COLO668 (cell line): ENCODE data around the gene KIF9.
"Not testable (repeated sequence)": the region's sequence is repeated elsewhere in the genome, so short reads cannot be mapped to it uniquely, and the experiment has no call there.

Source experiments
- DNase-seq: peaks from one replicate; lab custom pipeline; 2025; ENCODE audit not compliant: unreplicated experiment; lab: John Stamatoyannopoulos, UW

KIF9 gene, protein sequence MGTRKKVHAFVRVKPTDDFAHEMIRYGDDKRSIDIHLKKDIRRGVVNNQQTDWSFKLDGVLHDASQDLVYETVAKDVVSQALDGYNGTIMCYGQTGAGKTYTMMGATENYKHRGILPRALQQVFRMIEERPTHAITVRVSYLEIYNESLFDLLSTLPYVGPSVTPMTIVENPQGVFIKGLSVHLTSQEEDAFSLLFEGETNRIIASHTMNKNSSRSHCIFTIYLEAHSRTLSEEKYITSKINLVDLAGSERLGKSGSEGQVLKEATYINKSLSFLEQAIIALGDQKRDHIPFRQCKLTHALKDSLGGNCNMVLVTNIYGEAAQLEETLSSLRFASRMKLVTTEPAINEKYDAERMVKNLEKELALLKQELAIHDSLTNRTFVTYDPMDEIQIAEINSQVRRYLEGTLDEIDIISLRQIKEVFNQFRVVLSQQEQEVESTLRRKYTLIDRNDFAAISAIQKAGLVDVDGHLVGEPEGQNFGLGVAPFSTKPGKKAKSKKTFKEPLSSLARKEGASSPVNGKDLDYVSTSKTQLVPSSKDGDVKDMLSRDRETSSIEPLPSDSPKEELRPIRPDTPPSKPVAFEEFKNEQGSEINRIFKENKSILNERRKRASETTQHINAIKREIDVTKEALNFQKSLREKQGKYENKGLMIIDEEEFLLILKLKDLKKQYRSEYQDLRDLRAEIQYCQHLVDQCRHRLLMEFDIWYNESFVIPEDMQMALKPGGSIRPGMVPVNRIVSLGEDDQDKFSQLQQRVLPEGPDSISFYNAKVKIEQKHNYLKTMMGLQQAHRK

GRCh38 chr3:47282424-47283192 is at the start of gene KIF9, which contains the start of gene KLHL18:
Gene KIF9 (minus strand): TSS chr3:47282799. CDS start chr3:47277374, 5,425 bp downstream.
Gene KLHL18 (plus strand): TSS chr3:47282944. CDS start chr3:47282966, 22 bp downstream.
- DNase-seq, result peak; percentile 93

DNA sequence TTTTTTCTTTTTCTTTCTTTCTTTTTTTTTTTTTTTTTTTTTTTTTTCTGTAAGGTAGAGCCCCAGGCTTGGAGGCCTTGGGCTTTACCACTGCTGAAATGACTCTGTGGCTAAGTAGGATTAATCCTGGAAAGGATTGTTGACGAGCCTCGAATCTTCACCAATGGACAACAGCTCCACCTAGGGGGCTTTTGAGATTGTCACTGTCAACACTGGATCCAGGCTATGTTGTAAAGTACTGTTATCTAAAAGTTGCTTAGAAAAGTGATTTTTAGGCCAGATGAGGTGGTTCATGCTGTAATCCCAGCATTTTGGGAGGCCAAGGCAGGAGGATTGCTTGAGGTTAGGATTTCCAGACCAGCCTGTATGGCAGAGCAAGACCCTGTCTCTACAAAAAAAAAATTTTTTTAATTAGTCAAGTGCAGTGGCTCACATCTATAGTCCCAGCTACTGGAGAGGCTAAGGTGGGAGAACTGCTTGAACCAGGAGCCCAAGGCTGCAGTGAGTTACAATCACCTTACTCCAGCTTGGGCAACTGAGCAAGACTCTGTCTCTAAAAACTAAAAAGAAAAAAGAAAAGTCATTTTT is 41.8 kb upstream of the KIF9 start:
- DNase-seq, result peak; percentile 22

GRCh38 chr3:47323431-47324277 is 41.1 kb upstream of the KIF9 start:
- no peak for DNase-seq

GRCh38 chr3:47319956-47320355 is 37.4 kb upstream of the KIF9 start:
- no peak for DNase-seq

- no peak for DNase-seq
Measured at GRCh38 chr3:47318916-47319315, 36.3 kb upstream of the KIF9 start.

GRCh38 chr3:47316151-47316550 is 33.6 kb upstream of the KIF9 start:
- not testable (repeated sequence) for DNase-seq

DNA sequence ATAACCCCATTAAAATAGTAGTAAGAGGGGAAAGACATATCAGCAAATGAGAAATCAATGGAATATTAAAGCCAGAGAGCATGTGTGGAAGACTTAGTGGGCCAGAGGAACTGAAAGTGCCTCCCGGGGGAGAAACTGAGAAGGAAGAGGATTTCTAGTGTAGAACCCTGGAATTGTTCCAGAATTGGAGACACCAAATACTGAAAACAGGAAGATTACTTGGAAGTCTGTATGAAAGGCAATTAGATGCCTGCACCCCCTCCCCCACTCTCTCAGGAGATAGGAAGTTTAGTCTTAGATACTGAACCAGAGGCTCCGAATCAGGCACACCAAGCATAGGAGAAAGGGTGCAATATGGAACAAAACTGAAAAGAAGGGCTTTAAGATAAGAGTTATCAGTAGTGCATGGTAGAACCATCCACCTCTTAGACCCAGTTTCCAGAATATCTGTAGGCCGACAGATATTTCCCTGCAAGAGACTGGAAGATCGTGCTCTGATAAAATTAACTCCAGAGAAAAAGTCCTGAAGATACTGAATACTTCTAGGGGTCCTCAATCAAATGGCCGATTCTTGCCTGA is 32.6 kb upstream of the KIF9 start:
- DNase-seq, result no peak

- no peak for DNase-seq
Measured at GRCh38 chr3:47314056-47314764, 31.6 kb upstream of the KIF9 start.

- DNase-seq, result no peak
Measured at GRCh38 chr3:47313341-47314055, 30.9 kb upstream of the KIF9 start.

- DNase-seq, result no peak
Measured at GRCh38 chr3:47310391-47310790, 27.8 kb upstream of the KIF9 start.

- not testable (repeated sequence) for DNase-seq
Measured at GRCh38 chr3:47309231-47309630, 26.6 kb upstream of the KIF9 start.

- DNase-seq, result no peak
Measured at GRCh38 chr3:47306022-47306421, 23.4 kb upstream of the KIF9 start.

DNA sequence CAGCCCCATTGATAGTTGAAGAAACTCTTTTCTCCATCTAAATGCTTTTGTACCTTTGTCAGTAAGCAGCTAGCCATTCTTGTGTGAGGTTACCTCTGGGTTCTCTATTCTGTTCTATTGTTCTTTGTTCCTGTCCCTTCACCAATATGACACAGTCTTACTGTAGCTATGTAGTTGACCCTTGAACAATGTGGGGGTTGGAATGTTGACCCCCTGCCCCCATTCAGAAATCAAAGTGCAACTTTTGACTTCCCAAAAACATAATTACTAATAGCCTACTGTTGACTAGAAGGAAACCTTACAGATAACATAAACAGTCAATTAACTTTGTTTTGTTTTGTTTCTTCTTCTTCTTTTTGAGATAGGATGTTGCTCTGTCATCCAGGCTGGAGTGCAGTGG is 18.9 kb upstream of the KIF9 start:
- no peak for DNase-seq

DNA sequence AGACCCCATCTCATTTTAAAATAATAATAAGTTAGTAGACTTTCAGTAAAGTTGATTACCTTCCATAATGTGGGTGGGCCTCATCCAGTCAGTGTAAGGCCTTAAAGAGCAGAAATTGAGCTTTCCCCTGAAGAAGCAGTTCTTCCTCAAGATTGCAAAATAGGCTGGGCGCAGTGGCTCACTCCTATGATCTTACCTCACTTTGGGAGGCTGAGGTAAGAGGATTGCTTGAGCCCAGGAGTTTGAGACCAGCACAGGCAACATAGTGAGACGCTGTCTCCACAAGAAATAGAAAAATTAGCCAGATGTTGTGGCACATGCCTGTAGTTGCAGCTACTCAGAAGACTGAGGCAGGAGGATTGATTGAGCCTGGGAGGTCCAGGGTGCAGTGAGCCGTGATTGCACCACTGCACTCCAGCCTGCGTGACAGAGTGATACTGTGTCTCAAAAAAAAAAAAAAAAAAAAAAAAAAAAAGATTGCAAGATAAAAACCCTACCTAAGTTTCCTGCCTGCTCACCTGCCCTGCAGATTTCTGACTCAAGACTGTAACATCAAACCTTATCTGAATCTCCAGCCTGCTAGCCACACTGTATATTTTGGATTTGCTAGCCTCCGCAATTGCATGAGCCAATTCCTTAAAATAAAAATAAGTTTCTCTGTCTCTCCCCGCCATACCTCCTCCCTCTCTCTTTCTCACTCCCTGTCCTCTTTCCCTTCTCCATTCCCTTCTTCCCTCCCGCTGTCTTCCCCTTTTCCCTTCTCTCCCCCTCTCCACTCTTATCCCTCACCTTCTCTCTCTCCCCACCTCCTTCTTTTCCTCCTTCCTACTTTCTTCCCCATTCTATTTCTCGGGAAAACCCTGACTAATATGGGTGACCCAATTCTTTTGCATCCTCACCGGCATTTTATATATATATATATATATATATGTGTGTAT is 17.1 kb upstream of the KIF9 start:
- DNase-seq, result no peak

GRCh38 chr3:47298439-47298838 is 15.8 kb upstream of the KIF9 start:
- no peak for DNase-seq

- DNase-seq, result no peak
Measured at GRCh38 chr3:47296562-47297302, 14.1 kb upstream of the KIF9 start.

DNA sequence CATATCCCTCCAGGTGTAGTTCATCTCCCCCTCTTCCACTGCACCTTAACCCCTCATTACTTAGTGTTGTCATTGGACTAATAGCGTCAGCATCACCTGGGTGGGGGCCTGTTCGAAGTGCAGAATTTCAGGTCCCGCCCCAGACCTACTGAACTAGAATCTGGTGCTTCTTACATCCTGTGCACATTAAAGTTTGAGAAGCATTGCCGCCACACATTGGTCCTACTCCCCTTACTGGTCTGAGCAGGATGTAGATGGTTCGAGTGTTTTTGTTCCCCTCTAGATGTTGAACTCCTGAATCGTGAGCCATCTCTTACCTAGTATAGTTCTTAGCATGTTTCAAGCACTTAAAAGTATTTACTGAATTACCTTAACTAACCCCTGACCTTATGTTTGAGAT is 13.4 kb upstream of the KIF9 start:
- no peak for DNase-seq
